Measurements from ENCODE around the gene GGTA1.

DNA sequence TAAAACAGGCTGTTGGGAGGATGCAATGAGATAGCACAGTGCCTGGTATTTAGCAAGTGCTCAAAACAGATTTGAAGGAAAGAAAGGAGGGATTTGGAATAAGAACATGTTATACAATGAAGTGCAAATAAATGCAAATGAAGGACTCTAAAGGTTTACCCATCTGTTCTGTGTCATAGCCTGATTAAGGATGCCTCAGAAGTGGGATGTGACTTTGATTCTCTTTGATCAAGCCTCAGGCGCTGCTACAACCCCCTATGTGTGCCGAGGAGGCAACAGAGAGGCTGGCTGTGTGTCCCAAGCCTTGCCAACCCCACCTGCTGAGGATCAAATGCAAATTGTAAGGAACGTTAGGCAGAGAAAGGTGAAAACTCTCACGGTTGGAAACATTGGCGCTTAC is 27.2 kb downstream of the GGTA1 start:
- TF ChIP-seq, protein P1, sequence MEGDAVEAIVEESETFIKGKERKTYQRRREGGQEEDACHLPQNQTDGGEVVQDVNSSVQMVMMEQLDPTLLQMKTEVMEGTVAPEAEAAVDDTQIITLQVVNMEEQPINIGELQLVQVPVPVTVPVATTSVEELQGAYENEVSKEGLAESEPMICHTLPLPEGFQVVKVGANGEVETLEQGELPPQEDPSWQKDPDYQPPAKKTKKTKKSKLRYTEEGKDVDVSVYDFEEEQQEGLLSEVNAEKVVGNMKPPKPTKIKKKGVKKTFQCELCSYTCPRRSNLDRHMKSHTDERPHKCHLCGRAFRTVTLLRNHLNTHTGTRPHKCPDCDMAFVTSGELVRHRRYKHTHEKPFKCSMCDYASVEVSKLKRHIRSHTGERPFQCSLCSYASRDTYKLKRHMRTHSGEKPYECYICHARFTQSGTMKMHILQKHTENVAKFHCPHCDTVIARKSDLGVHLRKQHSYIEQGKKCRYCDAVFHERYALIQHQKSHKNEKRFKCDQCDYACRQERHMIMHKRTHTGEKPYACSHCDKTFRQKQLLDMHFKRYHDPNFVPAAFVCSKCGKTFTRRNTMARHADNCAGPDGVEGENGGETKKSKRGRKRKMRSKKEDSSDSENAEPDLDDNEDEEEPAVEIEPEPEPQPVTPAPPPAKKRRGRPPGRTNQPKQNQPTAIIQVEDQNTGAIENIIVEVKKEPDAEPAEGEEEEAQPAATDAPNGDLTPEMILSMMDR (IDR thresholded peaks at IDR 0.05), result no peak
- TF ChIP-seq POLR2A (IDR thresholded peaks at IDR 0.05) (no peak), POLR2AphosphoS5 (IDR thresholded peaks at IDR 0.05) (no peak)

Data from transverse colon (tissue), 4 donors.